Measurements from ENCODE around the gene OPN4.

OPN4 gene

GRCh38 chr10:86700851-86701617 lies 46.7 kb downstream of the OPN4 start:
- no peak for DNase-seq

GRCh38 chr10:86703176-86703575 lies 48.8 kb downstream of the OPN4 start:
- DNase-seq: no peak

- DNase-seq: no peak
Observed at GRCh38 chr10:86705139-86705538, 50.8 kb downstream of the OPN4 start.

- no peak for DNase-seq
Observed at GRCh38 chr10:86705905-86706304, 51.6 kb downstream of the OPN4 start.

DNA sequence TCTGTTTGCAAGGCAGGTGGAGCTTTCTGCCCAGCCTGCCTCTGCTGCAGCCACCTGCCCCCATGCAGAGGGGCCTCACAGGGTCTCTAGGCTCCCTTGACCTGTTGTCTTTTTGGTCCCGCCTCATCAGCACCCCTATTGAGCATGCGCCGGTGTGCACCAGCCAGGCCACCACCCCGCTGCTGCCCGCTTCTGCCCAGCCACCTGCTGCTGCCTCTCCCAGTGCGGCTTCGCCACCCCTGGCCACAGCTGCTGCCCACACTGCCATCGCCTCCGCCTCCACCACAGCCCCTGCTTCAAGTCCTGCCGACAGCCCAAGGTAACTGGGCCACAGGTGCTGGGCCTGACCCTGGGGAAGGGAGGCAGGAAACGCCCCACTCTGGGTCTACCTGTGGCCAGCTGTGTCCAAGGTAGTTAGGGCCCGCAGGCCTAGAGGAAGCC lies 52.1 kb downstream of the OPN4 start:
- no peak for DNase-seq

GRCh38 chr10:86706977-86707376 lies 52.6 kb downstream of the OPN4 start:
- no peak for DNase-seq

DNA sequence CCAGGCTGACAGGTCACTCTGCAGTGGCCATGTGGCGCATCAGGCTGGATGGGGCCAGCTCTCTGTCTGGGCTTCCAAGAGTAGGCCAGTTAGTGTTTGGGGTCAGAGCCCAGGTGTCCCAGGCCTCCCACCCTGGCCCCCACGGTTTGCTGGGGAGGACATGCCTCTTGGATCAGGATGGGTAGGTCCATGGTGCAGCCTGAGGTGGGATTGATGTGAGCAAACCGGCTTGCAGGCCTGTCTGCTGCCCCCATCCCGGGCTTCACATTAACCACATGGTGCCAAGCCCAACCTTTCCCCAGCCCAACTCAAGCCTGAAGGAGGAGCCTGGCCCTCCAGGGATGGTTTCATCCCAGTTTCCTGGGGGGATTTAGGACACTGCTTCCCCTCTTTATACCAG lies 53.2 kb downstream of the OPN4 start:
- no peak for DNase-seq

- DNase-seq: no peak
Observed at GRCh38 chr10:86708068-86708782, 53.9 kb downstream of the OPN4 start.

- no peak for DNase-seq
Observed at GRCh38 chr10:86708783-86709380, 54.5 kb downstream of the OPN4 start.

- no peak for DNase-seq
Observed at GRCh38 chr10:86709396-86710185, 55.2 kb downstream of the OPN4 start.

GRCh38 chr10:86710987-86711512 lies 56.7 kb downstream of the OPN4 start:
- DNase-seq: peak; percentile 29 to 87

- peak in 1 of 2 experiments; percentile 64 for DNase-seq
Observed at GRCh38 chr10:86711513-86712316, 57.4 kb downstream of the OPN4 start.

DNA sequence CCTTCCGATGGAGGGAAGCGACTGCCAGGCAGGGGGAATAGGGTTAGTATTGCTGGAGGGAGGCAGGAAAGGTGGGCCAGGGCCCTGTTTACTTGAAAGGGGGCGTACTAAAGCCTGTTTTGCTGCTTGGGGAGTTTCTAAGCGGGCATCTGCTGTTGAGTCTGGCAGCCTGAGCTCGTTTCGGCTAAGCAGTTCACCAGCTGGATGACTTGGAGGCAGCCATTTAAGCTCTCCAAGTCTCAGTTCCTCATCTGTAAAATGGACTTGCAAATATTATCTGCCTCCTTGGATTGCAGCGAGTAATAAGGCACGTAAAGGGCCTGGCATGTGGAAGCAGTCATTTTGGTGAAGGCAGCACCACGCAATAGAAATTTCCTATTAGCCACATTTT lies 58.0 kb downstream of the OPN4 start:
- no peak for DNase-seq

- no peak for DNase-seq
Observed at GRCh38 chr10:86715156-86715795, 60.9 kb downstream of the OPN4 start.

GRCh38 chr10:86715836-86716235 lies 61.5 kb downstream of the OPN4 start:
- no peak for DNase-seq
